ENCODE measurements around the gene SKA2.

Gene SKA2

DNA sequence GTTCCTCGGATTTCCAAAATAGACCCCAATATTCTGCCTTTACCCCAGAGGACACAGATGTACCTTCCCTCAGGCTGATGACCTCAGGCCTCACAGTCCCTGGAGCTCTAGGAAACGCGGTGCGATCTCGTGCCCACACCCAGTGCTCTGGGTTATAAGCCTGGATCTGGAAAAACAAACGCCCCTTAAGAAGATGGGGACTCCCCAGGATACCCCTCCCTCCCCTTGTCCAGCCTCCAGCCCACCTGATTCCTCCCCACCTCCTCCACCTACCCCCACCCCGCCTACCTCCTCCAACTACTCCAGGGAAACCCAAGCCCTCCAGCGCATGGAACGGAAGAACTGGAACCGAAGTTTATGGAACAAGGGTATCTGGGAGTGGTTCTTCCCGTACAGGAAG lies 19.7 kb upstream of the SKA2 start:
- Histone ChIP-seq H3K9me3 (ENCODE audit: control insufficient read depth, insufficient read depth, low read length) (no peaks in the 10 kb centered on the region), H3K4me1 (ENCODE audit: control insufficient read depth, insufficient read depth, low read length) (no peaks in the 10 kb centered on the region), H3K9ac (ENCODE audit: low read depth, low read length) (no peak overlapping the region), H3K36me3 (ENCODE audit: control insufficient read depth, insufficient read depth, low read length) (peaks cover 20% of the 10 kb centered on the region), H3K4me3 (ENCODE audit: low read depth, low read length) (no peak overlapping the region), H3K27me3 (ENCODE audit: control insufficient read depth, insufficient read depth, low read length) (no peaks in the 10 kb centered on the region)

DNA sequence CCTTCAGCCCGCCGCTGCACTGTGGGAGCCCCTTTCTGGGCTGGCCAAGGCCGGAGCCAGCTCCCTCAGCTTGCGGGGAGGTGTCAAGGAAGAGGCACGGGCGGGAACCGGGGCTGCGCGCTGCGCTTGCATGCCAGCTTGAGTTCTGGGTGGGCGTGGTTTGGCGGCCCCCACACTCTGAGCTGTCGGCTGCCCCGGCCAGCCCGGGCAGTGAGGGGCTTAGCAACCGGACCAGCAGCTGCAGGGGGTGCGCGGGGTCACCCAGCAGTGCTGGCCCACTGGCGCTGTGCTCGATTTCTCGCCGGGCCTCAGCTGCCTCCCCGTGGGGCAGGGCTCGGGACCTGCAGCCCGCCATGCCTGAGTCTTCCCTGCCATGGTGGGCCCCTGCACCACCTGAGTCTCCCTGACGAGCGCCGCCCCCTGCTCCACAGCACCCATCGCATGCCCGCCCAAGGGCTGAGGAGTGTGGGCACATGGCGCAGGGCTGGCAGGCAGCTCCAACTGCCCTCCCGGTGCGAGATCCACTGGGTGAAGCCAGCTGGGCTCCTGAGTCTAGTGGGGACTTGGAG lies 17.5 kb upstream of the SKA2 start:
- no peak overlapping the region for H3K4me3 ChIP-seq (ENCODE audit: low read depth, low read length)
- no peaks in the 10 kb centered on the region for H3K4me1 ChIP-seq (ENCODE audit: control insufficient read depth, insufficient read depth, low read length)
- H3K9me3 ChIP-seq (ENCODE audit: control insufficient read depth, insufficient read depth, low read length): no peaks in the 10 kb centered on the region
- H3K36me3 ChIP-seq (ENCODE audit: control insufficient read depth, insufficient read depth, low read length): peaks cover 16% of the 10 kb centered on the region
- H3K9ac ChIP-seq (ENCODE audit: low read depth, low read length): no peak overlapping the region
- no peaks in the 10 kb centered on the region for H3K27me3 ChIP-seq (ENCODE audit: control insufficient read depth, insufficient read depth, low read length)

DNA sequence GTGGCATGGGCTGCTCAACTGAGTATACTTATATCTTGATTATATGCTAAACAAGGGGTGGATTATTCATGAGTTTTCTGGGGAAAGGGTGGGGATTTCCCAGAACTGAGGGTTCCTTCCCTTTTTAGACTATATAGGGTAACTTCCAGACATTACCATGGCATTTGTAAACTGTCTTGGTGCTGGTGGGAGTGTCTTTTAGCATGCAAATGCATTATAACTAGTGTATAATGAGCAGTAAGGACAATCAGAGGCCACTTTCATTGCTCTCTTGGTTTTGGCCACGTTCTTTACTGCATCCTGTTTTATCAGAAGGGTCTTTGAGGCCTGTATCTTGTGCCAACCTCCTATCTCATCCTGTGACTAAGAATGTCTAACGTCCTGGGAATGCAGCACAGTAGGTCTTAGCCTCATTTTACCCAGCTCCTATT lies 12.6 kb upstream of the SKA2 start:
- H3K9me3 ChIP-seq (ENCODE audit: control insufficient read depth, insufficient read depth, low read length): no peaks in the 10 kb centered on the region
- H3K9ac ChIP-seq (ENCODE audit: low read depth, low read length): no peak overlapping the region
- no peaks in the 10 kb centered on the region for H3K4me1 ChIP-seq (ENCODE audit: control insufficient read depth, insufficient read depth, low read length)
- H3K36me3 ChIP-seq (ENCODE audit: control insufficient read depth, insufficient read depth, low read length): peaks cover 10% of the 10 kb centered on the region
- no peaks in the 10 kb centered on the region for H3K27me3 ChIP-seq (ENCODE audit: control insufficient read depth, insufficient read depth, low read length)
- no peak overlapping the region for H3K4me3 ChIP-seq (ENCODE audit: low read depth, low read length)

DNA sequence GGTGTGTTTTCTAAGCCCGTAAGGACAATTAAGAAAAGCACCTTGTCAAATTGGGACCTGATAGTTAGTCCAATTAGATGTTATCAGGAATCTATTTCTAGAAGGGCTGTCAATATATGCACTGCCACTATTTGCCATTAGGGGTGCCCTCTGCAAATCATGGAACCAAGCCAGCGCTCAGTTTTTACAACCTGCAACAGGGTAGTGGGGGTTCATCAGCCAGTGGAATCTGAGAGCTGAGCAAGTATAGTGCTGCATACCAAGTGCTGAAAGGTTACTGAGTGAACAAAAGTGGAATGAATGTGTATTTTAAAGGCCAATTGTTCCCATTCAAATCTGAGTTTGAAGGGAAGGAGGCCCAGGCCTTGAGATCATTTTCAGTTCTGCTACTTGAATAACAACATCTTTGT lies 11.0 kb upstream of the SKA2 start:
- Histone ChIP-seq H3K9ac (ENCODE audit: low read depth, low read length) (no peak overlapping the region), H3K9me3 (ENCODE audit: control insufficient read depth, insufficient read depth, low read length) (no peaks in the 10 kb centered on the region), H3K27me3 (ENCODE audit: control insufficient read depth, insufficient read depth, low read length) (no peaks in the 10 kb centered on the region), H3K36me3 (ENCODE audit: control insufficient read depth, insufficient read depth, low read length) (peaks cover 1% of the 10 kb centered on the region), H3K4me3 (ENCODE audit: low read depth, low read length) (no peak overlapping the region), H3K4me1 (ENCODE audit: control insufficient read depth, insufficient read depth, low read length) (no peaks in the 10 kb centered on the region)

DNA sequence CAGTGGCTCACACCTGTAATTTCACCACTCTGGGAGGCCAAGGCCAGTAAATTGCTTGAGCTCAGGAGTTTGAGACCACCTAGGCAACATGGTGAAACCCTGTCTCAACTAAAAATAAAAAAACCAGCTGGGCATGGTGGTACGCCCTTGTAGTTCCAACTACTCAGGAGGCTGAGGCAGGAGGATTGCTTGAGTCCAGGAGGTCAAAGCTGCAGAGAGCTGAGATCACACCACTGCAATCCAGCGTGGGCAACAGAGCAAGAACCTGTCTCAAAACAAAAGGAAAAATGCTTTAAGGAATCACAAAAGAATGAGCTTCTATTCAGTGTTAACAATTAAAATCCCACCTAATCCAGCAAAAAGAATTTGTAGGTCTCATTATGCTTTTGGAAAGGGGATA lies 6.5 kb upstream of the SKA2 start:
- Histone ChIP-seq H3K9me3 (ENCODE audit: control insufficient read depth, insufficient read depth, low read length) (no peaks in the 10 kb centered on the region), H3K4me1 (ENCODE audit: control insufficient read depth, insufficient read depth, low read length) (no peaks in the 10 kb centered on the region), H3K9ac (ENCODE audit: low read depth, low read length) (no peak overlapping the region), H3K4me3 (ENCODE audit: low read depth, low read length) (no peak overlapping the region), H3K36me3 (ENCODE audit: control insufficient read depth, insufficient read depth, low read length) (peaks cover 4% of the 10 kb centered on the region), H3K27me3 (ENCODE audit: control insufficient read depth, insufficient read depth, low read length) (no peaks in the 10 kb centered on the region)

DNA sequence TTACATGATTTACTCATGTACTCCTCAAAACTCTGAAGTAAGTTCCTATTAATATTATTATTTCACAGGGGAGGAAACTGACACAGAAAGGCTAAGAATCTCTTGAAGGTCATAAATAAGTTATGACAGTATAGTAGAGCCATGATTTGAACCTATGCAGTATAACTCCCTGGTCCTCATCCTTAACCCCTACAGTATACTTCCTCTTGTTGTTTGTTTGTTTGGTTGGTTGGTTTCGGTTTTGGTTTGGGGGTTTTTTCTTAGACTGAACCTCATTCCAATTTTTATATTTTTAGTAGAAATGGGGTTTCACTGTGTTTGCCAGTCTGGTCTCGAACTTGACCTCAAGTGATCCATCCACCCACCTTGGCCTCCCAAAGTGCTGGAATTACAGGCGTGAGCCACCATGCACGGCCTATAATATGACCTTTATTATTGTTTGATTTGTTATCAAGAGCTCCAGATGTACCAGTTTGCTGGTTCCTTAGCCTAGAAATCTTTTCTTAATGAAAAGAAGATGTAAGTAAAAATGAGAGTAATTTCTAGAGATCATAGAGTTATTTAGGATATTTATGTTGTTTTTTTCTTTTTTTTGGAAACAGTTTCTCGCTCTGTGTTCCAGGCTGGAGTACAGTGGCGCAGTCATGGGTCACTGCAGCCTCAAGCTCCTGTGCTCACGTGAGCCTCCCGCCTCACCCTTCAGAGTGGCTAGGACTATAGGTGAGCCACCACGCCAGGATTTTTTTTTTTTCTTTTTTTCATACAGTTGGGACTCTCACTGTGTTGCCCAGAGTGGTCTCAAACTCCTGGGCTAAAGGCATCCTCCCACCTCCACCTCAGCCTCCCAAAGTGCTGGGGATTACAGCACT lies 5.4 kb upstream of the SKA2 start:
- H3K27me3 ChIP-seq (ENCODE audit: control insufficient read depth, insufficient read depth, low read length): no peaks in the 10 kb centered on the region
- no peak overlapping the region for H3K4me3 ChIP-seq (ENCODE audit: low read depth, low read length)
- H3K36me3 ChIP-seq (ENCODE audit: control insufficient read depth, insufficient read depth, low read length): peaks cover 4% of the 10 kb centered on the region
- no peaks in the 10 kb centered on the region for H3K4me1 ChIP-seq (ENCODE audit: control insufficient read depth, insufficient read depth, low read length)
- H3K9me3 ChIP-seq (ENCODE audit: control insufficient read depth, insufficient read depth, low read length): no peaks in the 10 kb centered on the region
- H3K9ac ChIP-seq (ENCODE audit: low read depth, low read length): no peak overlapping the region

DNA sequence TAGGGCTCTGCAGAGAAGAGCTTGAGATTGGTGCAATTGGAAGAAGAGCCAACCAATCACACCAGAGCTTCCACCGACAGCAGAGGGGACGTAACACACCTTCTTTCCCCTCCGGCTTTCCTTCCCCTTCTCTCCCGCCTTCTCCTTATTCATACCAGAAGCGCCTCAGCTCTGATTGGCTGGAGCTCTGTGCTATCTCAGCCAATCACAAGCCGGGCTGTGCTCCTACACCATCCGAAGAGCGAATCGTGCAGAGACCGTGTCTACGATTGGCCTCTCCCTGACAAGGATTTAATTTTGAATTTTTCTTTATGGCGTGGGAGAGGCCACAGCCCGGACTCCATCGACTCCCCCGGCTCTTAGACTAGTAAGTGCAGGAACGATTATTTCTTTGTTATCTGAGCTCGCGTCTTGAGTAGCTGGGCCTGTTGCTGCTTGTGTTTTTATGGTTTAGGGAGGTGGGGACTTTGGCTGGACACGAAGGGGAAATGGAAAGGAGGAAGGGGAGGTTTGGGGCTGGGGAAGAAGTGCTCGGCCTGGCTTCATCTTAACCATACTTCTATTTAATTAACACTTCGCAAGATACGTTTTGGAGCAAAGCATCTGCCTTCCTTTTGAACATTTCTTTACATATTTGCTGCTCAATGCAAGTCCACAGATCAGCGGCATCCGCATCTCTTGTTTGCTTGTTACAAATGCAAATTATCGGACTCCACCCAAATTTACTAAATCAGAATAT lies 622 bp upstream of the SKA2 start, which contains the start of gene PRR11:
Gene PRR11, plus strand, starts transcription at position 308 of the 739 bp plus-strand sequence. CDS start 14,007 bp downstream, outside the sequence.
- Histone ChIP-seq H3K27me3 (ENCODE audit: control insufficient read depth, insufficient read depth, low read length) (no peaks in the 10 kb centered on the region), H3K9me3 (ENCODE audit: control insufficient read depth, insufficient read depth, low read length) (no peaks in the 10 kb centered on the region), H3K36me3 (ENCODE audit: control insufficient read depth, insufficient read depth, low read length) (peaks cover 3% of the 10 kb centered on the region), H3K9ac (ENCODE audit: low read depth, low read length) (peak within 1 kb of the TSS; percentile 92), H3K4me3 (ENCODE audit: low read depth, low read length) (peak within 1 kb of the TSS; percentile 87), H3K4me1 (ENCODE audit: control insufficient read depth, insufficient read depth, low read length) (peaks cover 14% of the 10 kb centered on the region)

DNA sequence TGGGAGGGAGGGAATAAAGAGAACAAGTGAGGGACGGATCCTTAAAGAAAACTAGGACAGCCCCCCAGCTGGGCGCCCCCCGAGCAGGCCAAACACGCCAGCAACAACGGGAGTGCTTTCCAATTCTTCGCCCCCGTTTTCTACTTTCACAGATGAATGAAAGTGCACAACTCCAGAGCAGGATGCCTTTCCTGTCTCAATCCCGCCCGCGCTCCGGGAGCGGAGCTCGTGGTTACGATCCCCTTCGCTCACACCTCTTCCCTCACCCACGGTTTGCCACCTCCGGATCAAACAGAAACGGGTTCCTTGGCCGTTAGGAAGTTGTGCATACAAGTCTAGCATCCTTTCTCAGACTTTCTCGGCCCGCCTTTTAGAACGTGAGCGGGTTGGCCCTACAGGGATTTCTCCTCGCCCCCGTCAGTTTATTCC lies 680 bp downstream of the SKA2 start:
- Histone ChIP-seq H3K4me1 (ENCODE audit: control insufficient read depth, insufficient read depth, low read length) (peaks cover 14% of the 10 kb centered on the region), H3K9me3 (ENCODE audit: control insufficient read depth, insufficient read depth, low read length) (no peaks in the 10 kb centered on the region), H3K4me3 (ENCODE audit: low read depth, low read length) (peak overlapping the region; percentile 87), H3K36me3 (ENCODE audit: control insufficient read depth, insufficient read depth, low read length) (no peaks in the 10 kb centered on the region), H3K27me3 (ENCODE audit: control insufficient read depth, insufficient read depth, low read length) (no peaks in the 10 kb centered on the region), H3K9ac (ENCODE audit: low read depth, low read length) (peak overlapping the region; percentile 92)

DNA sequence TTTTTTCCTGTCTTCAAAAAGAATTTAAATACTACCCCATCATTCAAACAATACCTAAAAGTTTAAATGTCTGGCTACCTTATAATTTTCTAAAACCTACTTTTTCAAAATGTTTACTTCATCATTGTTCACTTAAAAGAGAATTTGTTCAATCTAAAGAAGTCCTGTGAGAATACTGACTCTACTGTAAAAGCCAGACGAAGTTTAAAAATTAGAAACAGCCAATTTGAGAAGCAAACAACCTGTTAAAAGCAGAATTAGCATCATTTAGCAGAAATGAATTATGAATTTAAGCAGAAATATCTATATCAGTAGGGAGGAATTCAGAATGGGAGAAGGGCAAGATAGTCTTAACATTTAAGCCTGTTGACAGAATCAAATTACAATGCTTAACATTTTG lies 2.1 kb downstream of the SKA2 start:
- Histone ChIP-seq H3K9me3 (ENCODE audit: control insufficient read depth, insufficient read depth, low read length) (no peaks in the 10 kb centered on the region), H3K4me1 (ENCODE audit: control insufficient read depth, insufficient read depth, low read length) (peaks cover 14% of the 10 kb centered on the region), H3K9ac (ENCODE audit: low read depth, low read length) (no peak overlapping the region), H3K36me3 (ENCODE audit: control insufficient read depth, insufficient read depth, low read length) (no peaks in the 10 kb centered on the region), H3K27me3 (ENCODE audit: control insufficient read depth, insufficient read depth, low read length) (no peaks in the 10 kb centered on the region), H3K4me3 (ENCODE audit: low read depth, low read length) (no peak overlapping the region)

DNA sequence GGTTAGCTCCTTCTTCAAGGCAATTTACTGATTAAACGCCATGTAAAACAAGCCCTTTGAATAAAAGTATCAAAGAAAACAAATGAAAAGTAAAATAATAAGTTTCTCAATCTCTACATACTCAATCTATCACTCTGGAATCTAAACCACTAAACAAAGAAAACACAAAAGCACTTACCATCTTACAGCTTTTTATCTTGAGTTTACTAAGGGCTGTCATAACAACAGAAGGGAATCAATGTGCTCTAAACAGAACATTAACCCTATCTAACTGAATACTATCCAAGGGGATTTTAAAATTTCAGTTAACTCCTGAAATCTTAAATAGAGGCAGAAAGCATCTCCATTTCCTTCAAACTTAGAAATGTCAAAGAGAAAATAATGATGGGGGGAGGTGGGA lies 3.4 kb downstream of the SKA2 start:
- Histone ChIP-seq H3K36me3 (ENCODE audit: control insufficient read depth, insufficient read depth, low read length) (no peaks in the 10 kb centered on the region), H3K27me3 (ENCODE audit: control insufficient read depth, insufficient read depth, low read length) (no peaks in the 10 kb centered on the region), H3K9ac (ENCODE audit: low read depth, low read length) (no peak overlapping the region), H3K9me3 (ENCODE audit: control insufficient read depth, insufficient read depth, low read length) (no peaks in the 10 kb centered on the region), H3K4me3 (ENCODE audit: low read depth, low read length) (no peak overlapping the region), H3K4me1 (ENCODE audit: control insufficient read depth, insufficient read depth, low read length) (peaks cover 14% of the 10 kb centered on the region)

DNA sequence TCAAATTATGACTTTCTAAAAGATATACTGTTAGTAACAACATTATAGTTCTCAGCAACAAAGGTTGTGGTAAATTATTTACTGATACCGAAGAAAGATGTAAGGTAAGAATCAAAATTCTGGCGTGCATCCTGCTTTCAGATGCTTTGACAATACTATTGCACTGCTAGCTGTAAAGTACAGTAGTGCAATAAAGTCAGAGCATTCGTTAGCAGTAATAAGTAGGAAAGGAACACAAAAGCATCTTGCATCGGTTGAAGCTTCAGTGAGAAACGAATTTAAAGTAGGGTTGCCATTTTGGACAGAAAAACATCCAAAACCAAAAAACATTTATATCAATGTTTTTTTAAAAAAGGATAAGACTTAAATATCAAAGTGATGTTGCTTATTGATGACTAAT lies 4.0 kb downstream of the SKA2 start:
- Histone ChIP-seq H3K4me3 (ENCODE audit: low read depth, low read length) (no peak overlapping the region), H3K36me3 (ENCODE audit: control insufficient read depth, insufficient read depth, low read length) (no peaks in the 10 kb centered on the region), H3K9ac (ENCODE audit: low read depth, low read length) (no peak overlapping the region), H3K9me3 (ENCODE audit: control insufficient read depth, insufficient read depth, low read length) (no peaks in the 10 kb centered on the region), H3K4me1 (ENCODE audit: control insufficient read depth, insufficient read depth, low read length) (peaks cover 14% of the 10 kb centered on the region), H3K27me3 (ENCODE audit: control insufficient read depth, insufficient read depth, low read length) (no peaks in the 10 kb centered on the region)
